Stimulated activated CD8-positive, alpha-beta memory T cell treated with anti-CD3 and anti-CD28 coated beads, Interleukin-7, amount 100 ng/mL, for 4 hours (primary cell): ENCODE data around the gene ANO7.
A peak's percentile ranks its signal among the peaks of the same experiment; 100 is the strongest.

Source experiments
- DNase-seq, 2 donors: peaks; one replicate each; pipeline ENCODE4 v3.0.0-alpha.2; 2020; ENCODE audit warnings: low read depth in 2 of 2

ANO7 gene

GRCh38 chr2:241208058-241208457 lies 19.6 kb downstream of the ANO7 start:
- no peak for DNase-seq

- DNase-seq, result no peak
Measured at GRCh38 chr2:241209271-241209670, 20.8 kb downstream of the ANO7 start.

GRCh38 chr2:241211276-241211675 lies 22.8 kb downstream of the ANO7 start:
- no peak for DNase-seq

- no peak for DNase-seq
Measured at GRCh38 chr2:241213041-241213440, 24.6 kb downstream of the ANO7 start.

GRCh38 chr2:241213567-241213966 lies 25.1 kb downstream of the ANO7 start:
- no peak for DNase-seq

- no peak for DNase-seq
Measured at GRCh38 chr2:241214209-241214608, 25.7 kb downstream of the ANO7 start.

- DNase-seq, result no peak
Measured at GRCh38 chr2:241214766-241215165, 26.3 kb downstream of the ANO7 start.

GRCh38 chr2:241215421-241215820 lies 26.9 kb downstream of the ANO7 start:
- DNase-seq, result no peak

GRCh38 chr2:241216211-241216761 lies 27.8 kb downstream of the ANO7 start:
- DNase-seq, result no peak

- peak in 1 of 2 donors; percentile 18 for DNase-seq
Measured at GRCh38 chr2:241217320-241218031, 29.0 kb downstream of the ANO7 start.

- DNase-seq, result peak in 1 of 2 donors; percentile 29
Measured at GRCh38 chr2:241218131-241219029, 29.9 kb downstream of the ANO7 start.

GRCh38 chr2:241219030-241219382 lies 30.5 kb downstream of the ANO7 start:
- no peak for DNase-seq

GRCh38 chr2:241219856-241220356 lies 31.4 kb downstream of the ANO7 start:
- no peak for DNase-seq

GRCh38 chr2:241223211-241224017 lies 34.9 kb downstream of the ANO7 start:
- DNase-seq, result no peak

GRCh38 chr2:241224018-241224850 lies 35.8 kb downstream of the ANO7 start:
- no peak for DNase-seq

- no peak for DNase-seq
Measured at GRCh38 chr2:241224851-241225438, 36.5 kb downstream of the ANO7 start.

GRCh38 chr2:241225545-241225944 lies 37.1 kb downstream of the ANO7 start:
- DNase-seq, result no peak

- no peak for DNase-seq
Measured at GRCh38 chr2:241225983-241226382, 37.5 kb downstream of the ANO7 start.

- DNase-seq, result no peak
Measured at GRCh38 chr2:241226723-241227572, 38.5 kb downstream of the ANO7 start.
